CD4-positive, alpha-beta T cell treated with Interleukin-1 beta for 1 hour (primary cell): ENCODE data around the gene SOX18.

Experiments
- DNase-seq, 2 donors: peaks; one replicate each; pipeline ENCODE4 v3.0.0-alpha.2; 2020 to 2022

The SOX18 gene

GRCh38 chr20:64015635-64016034, 33.8 kb downstream of the SOX18 start:
- no peak for DNase-seq

DNA sequence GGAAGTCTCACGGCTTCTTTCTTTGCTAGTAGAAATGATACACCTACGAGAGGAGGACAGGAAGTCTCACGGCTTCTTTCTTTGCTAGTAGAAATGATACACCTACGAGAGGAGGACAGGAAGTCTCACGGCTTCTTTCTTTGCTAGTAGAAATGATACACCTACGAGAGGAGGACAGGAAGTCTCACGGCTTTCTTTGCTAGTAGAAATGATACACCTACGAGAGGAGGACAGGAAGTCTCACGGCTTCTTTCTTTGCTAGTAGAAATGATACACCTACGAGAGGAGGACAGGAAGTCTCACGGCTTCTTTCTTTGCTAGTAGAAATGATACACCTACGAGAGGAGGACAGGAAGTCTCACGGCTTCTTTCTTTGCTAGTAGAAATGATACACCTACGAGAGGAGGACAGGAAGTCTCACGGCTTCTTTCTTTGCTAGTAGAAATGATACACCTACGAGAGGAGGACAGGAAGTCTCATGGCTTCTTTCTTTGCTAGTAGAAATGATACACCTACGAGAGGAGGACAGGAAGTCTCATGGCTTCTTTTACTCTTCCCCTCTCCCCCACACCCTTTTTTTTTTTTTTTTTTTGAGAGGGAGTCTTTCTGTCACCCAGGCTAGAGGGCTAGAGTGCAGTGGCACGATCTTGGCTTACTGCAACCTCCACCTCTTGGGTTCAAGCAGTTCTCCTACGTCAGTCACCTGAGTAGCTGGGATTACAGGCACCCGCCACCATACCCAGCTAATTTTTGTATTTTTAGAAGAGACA, 36.9 kb downstream of the SOX18 start:
- peak in 1 of 2 donors; percentile 37 for DNase-seq

DNA sequence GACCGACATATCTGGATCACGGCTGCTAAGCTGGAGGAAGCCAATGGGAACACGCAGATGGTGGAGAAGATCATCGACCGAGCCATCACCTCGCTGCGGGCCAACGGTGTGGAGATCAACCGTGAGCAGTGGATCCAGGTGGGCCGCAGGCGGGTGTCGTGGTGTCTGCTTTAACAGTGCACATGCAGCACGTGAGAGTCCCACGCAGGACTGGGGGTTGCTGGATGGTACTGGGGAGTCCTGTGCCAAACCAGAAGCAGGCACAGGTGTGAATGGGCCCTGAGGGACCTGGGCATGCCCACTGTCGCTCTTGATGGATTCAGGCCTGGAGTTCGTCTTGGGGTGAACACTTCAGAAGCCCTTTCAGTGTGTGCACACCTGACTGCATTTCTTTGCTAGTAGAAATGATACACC, 38.1 kb downstream of the SOX18 start:
- peak in 1 of 2 donors; percentile 7 for DNase-seq

DNA sequence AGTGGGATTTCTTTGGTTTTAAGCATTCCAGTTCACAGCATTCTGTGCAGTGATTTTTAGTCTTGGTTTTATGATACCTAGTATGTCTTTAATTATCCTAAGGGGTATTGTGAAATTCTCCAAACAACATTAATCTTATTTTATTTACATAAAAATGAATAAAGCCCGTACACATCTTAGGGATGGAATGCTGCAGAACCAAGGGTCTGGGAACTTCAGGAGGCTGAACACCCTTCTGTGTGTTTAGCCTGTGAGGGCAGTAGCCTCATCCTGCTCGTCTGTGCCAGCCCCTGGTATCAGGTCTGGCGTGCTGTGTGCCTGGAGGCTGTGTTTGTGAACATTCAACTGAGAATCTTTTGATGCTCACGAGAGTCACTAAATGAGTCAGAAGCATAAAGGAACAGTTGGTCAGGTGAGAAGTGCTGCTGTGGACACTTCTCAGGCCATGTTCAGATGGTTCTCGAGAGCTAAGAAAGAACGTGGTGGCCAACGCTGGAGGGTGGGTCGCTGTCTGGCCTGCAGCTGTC, 38.7 kb downstream of the SOX18 start:
- no peak for DNase-seq

DNA sequence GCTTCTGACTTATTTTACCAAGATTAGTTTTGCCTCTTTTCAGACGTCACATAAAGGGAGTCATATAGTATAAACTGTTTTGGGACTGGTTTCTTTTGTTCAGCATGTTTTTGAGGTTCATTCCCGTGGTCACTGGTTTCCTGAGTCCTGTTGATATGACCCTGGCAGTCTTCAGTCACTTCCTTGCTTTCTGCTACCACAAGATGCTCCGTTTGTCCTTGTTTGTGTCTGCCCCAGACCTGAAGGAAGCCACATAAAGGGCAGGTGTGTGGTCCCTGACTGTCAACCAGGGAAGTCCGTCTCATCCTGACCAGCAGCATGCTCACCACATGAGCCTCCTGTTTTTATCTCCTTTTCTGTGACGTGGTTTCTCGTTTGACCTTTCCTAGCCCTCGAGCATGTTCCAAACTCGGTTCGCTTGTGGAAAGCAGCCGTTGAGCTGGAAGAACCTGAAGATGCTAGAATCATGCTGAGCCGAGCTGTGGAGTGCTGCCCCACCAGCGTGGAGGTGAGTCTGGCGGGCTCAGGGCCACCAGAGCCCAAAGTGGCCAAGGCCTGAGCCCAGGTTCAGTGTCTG, 39.5 kb downstream of the SOX18 start:
- DNase-seq: no peak

GRCh38 chr20:64006902-64007301, 42.5 kb downstream of the SOX18 start:
- no peak for DNase-seq

DNA sequence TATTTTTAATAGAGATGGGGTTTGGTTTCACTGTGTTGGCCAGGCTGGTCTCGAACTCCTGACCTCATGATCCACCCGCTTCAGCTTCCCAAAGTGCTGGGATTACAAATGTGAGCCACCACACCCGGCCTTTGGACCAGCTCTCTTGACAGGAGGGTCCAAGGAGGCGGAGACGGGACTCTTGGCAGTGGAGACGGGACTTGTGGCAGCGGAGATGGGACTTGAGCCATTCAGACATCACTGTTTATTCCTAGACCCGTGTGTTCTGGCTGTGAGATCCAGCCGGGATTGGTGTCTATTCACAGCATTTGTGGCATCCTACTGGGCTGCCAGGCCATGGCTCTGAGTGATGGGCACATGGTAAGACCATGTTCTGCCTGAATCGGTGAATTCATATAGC, 42.9 kb downstream of the SOX18 start:
- DNase-seq: no peak

GRCh38 chr20:64005394-64005793, 44.0 kb downstream of the SOX18 start:
- DNase-seq: no peak

- DNase-seq: no peak
Measured at GRCh38 chr20:64003960-64004725, 45.3 kb downstream of the SOX18 start.

DNA sequence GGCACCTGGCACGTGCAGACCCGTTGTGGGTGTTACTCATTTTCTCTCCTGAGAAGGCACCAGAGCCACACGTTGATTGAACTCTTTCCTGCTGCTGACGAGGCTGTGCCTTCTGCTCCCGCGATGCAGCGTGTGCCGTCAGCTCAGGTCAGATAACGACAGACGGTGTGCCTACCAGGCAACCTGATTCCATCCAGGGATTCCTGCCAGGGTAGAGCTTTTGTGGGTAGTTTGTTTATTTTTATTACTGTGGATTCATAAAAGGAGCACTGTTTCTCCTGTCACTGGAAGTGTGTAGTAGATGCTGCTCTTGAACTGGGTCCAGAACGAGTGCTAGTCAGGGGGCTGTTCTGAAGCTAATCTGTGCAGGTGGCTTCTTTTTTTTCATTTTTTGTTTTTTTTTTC, 47.8 kb downstream of the SOX18 start:
- no peak for DNase-seq

GRCh38 chr20:64000906-64001305, 48.5 kb downstream of the SOX18 start:
- DNase-seq: no peak
